Measurements from ENCODE around the gene FAM229A.
"Not testable (repeated sequence)": the region's sequence is repeated elsewhere in the genome, so short reads cannot be mapped to it uniquely, and the experiment has no call there.

FAM229A gene

DNA sequence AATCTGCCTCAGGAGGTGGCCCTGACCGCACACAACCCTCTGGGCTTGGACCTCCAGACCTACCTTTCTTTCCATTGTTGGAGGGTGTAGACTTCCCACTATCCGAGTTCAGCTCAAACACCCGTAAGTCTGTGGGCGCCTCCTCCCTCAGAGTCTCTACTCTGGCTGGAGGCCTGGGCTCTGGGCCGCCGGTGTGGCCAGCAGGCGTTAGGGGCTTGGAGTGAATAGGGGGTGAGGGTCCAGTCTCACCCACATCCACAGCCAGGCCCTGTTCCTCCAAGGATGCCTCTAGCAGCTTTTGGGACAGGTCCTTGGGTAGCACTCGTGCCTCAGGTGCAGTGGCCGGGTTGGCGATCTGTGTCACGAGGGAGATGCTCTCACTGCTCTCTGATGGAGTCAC is 13.9 kb upstream of the FAM229A start:
- no peak for DNase-seq

DNA sequence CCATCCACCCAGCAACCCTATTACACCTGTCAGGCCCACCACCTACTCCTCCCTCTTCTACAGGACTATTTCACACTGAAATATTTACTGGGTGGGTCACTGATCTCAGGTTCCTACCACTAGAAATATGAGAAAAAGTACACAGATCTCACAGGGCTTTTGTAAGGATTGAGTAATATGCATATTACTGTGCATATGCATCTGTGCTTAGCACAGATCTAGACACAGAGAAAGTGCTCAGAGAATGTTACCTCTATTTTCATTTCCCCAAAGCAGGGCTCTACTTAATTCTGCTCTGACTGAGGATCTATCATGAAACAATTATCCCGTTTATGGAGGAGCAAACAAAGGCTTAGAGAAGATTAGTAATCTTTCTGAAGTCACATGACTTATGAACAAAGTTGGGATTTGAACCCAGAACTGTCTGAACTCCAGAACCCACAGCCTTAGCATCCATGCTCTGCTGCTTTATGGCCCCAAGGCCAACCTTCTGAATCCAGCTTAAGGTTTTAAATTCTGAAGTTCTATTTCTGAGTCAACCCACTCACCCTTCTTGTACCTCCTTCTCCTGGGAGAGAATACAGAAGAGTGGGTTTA is 11.8 kb upstream of the FAM229A start:
- DNase-seq = no peak

DNA sequence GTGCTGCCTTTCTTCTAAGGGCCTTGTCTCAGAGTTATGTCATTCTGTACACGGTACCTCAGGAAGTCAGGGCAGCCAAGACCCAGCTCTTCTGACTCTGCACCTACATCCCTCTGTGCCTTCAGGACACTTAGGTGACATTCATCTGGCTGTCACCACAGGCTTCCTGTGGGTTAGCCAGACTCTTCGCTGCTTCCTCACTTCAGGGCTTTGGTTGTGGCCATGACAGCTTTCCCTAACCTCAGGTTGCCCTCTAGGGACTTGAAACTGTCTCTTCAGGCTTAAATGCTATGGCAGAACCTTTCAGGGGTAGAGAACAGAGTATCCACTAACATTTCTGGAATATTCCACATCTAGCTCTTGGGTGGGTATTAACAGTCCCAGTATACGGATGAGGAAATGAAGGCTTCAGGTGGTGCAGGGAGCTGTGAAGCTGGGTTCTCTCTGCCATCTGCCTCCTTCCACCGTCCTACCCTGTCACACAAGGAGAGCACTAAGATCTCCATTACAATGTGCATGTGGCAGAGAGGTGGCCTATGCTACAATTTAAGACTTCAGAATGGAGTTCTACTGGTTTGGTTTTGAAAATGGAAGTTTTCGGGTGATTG is 10.0 kb upstream of the FAM229A start:
- peak in 1 of 4 experiments; percentile 19 for DNase-seq

DNA sequence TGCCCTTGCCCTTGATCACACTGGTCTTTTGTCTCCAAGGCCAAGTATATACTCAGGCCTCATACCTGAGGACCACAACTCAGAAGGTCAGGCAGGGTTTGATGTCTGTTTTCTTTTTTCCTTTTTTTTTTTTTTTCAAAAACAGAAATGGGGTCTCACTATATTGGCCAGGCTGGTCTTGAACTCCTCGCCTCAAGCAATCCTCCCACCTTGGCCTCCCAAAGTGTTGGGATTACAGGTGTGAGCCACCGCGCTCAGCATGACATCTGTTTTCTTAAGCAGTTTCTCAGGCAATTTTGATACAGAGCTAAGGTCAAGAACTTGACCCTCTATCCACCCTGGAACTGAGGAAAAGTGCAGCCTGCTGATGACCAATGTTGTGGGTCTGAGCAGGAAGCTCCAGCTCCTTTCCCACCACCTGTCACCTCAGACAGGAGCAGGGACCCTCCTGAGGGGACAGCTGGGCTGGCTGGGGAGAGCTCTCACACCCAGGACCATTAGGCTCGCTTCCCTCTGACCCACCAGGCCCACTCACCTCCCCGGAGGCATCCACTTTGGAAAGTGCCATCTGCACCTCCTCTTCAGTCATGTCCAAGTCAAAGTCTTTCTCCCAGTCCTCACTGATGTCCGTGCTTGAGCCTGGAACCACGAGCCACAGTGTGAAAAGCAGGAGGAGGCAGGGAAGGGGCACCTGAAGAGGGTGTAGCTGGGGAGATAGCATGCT is 5.8 kb upstream of the FAM229A start:
- DNase-seq = no peak

DNA sequence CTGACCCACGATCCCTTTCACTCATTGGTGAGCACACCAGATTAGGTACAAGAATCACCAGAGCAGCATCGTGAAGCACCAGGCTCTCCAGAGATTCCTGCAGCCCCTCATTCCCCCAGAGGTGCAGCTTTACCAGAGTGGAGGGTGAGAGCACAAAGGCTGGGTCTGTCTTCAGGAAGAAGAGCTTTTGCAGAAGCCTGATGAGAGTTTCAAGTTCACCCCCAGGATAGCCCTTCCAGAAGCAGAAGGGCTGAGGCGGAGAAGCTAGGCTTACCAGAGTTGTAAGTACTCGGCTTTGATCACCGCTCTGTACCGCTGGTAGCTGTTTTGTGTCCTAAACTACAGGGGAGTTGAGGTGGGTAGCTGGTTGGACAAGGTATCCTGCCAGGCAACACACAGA is 3.2 kb upstream of the FAM229A start:
- no peak for DNase-seq

DNA sequence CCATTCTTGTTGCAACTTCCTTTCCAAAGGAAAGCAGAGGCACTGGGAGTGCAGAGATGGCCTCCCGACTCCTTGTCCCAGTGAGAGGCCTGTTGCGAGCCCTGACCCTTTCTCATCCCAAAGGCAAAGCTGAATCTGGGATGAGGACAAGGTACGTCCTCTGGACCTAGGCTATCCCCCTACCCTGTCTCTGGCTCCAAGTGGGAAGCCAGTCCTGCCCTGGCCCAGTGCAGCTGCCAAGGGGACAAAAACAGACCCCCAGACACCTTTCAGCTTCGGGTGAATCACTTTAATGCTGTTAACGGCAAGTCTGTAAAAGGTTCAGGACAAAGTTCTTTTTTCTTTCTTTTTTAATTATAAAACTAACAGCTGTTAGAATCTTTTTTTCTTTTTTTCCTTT is 2.6 kb upstream of the FAM229A start:
- DNase-seq = no peak

DNA sequence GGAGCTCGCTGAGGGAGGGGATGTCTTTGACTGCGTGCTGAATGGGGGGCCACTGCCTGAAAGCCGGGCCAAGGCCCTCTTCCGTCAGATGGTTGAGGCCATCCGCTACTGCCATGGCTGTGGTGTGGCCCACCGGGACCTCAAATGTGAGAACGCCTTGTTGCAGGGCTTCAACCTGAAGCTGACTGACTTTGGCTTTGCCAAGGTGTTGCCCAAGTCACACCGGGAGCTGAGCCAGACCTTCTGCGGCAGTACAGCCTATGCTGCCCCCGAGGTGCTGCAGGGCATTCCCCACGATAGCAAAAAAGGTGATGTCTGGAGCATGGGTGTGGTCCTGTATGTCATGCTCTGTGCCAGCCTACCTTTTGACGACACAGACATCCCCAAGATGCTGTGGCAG is 1.4 kb upstream of the FAM229A start:
- no peak for DNase-seq

DNA sequence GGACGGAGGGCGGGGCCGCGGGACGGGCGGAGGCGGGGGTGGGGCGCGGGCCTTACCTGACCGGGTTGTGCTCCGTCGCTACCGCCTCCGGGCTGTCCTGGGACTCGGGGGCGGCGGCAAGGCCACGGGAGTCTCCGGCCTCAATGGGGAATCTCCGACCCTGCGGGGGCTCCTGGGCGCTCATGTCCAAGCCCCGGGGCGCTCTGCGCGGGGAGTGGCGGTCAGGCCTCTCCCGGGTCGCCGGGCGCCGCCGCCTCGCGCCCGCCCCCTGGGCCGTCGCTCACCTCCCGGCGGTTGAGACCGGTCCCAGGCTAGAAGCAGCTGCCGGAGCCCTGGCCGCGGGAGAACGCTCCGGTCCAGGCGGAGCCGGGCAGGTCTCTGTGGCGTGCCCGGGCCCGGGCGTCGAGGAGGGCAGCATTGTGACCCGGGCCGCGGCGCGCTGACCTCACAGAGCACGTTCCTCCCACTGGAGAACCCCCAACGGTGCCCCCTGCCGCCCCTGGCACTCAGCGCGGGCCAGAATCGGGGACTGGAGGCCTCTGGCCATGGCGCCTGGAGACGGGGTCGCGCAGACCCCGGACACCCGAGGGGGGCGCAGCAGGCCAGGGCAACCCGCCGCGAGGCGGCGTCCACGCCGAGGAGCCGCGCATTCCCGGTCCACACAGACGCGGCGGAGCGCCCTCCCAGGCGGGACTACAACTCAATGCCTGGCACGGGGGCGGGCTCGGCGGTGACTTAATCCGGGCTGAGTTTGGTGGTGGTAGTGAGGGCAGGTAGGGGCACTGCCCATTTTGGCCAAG is 411 bp downstream of the FAM229A start:
- DNase-seq = peak in 1 of 4 experiments; percentile 8

DNA sequence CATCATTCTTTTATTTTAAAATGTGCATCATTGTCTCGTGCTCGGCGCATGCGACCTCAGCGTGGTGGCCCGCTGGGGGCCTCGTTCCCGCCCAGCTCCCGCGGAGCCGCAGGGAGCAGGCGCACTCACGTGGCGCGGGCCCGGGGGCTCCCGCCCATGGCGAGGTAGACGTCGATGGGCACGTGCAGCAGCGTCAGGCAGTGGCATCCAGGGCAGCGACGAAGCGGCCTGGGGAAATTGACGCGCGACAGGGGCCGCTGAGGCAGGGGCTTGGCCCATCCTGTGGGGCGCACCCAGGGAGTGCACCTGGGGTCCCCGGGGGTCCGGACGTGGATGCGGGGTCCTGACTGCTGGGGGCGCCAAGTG is 994 bp downstream of the FAM229A start:
- no peak for DNase-seq

DNA sequence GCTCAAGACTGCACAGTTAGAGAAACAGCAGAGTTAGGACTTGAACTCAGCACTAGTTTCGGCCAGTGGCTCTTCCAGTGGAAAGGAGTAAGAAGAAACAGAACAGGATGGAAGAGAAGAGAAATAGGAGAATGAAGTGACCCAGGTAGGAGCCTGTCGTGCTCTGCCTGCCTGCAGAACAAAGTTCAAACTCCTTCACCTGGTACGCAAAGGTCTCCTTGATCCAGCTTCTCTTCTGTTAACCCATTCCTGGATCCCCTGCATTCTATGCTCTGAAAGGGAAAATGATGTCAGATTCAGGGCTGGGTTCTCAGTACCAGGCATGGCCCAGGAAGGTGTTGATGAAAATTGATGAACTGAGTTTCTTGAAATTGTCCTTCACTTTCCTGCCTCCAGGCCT is 3.9 kb downstream of the FAM229A start:
- DNase-seq = no peak

DNA sequence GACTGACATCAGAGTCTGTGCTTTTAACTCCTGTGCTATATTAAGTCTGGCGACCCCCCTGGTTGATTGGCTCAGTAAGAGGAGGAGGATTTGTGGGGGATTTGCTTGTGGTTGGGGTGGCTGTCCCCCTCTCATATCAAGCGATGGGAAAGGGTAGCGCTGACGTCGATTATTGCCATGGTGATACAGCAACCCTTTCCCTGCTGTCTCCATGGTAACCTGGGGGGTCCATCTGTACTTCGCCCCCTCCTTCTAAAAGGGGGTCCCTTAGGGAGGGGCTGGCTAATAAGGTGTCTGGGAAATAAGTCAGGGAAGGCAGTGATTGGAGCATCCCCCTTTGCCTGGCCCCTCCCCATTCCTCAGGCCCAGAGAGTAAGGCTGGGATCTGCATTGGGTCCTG is 4.7 kb downstream of the FAM229A start:
- DNase-seq = no peak

DNA sequence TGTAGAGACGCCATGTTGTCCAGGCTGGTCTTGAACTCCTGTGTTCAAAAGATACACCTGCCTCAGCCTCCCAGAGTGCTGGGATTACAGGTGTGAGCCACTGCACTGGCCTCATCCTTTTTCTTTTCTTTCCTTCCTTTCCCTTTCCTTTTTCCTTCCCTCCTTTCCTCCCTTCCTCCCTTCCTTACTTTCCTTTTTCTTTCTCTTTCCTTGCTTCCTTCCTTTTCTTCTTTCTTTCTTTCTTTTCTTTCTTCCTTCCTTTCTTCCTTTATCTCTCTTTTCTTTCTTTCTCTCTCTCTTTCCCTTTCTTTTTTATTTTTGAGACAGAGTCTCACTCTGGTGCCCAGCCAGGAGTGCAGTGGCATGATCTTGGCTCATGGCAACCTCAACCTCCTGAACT is 5.8 kb downstream of the FAM229A start:
- DNase-seq = no peak

DNA sequence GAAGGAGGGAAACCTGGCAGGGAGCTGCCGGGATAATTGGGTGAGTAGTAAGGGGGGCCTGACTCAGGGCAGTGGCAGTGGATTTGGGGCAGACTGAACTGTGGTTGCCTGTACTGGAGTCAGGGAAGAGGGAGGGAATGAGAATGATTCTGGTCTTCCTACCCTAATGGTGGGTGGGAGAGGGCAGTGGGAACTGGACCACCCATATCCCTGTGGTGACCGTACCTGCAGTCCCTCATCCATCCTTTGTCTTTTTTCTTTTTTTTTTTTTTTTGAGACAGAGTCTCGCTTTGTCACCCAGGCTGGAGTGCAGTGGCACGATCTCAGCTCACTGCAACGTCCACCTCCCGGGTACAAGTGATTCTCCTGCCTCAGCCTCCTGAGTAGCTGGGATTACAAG is 6.5 kb downstream of the FAM229A start:
- DNase-seq = not testable (repeated sequence)

DNA sequence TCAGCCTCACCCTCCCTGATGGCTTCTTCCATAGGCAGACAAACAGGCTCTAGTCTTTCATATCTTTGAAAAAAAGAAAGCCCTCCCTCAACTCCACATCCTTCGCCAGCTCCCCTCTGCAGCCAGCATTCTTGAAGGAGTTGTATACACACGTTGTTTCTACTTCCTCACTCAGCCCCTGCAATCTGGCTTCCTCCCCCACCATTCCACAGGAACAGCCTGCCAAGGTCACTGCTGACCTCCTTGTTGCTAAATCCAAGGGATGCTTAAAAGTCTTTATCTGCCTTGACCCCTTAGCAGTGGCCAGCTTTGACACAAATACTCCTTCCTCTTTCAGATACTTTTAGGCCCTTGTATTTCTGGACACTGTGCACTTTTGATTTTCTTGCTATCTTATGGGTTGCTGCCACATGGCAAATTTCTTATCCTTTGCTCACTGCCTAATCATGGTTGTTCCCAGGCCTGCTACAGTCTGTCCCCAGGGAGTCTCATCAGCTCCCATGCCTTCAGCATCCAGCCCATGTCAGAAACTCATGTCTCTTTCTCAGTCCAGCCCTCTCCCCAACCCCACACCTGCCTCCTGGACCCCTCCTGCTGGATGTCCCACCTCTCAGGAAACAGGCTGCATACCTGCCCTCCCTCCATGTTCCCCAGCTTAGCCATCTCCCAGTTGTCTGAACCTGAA is 8.3 kb downstream of the FAM229A start:
- DNase-seq = no peak

DNA sequence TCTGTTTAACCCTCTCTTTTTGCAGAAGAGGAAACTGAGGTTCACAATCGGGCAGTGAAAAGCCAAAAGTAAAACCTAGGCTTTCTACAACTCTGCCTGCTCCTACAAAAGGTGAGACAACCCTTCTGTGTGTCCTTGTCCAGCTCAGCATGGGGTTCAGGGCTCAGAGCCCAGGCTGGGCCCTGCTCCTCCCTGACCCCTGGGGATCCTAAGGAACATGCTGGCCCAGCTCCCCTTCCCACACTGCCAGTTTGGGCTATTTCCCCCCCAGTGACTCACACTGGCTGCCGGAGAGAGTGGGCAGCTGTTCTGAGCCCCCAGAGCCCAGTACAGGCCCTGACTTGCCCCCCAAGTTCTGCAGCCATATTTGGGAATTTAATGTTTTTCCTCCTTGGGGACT is 8.9 kb downstream of the FAM229A start:
- DNase-seq = no peak

DNA sequence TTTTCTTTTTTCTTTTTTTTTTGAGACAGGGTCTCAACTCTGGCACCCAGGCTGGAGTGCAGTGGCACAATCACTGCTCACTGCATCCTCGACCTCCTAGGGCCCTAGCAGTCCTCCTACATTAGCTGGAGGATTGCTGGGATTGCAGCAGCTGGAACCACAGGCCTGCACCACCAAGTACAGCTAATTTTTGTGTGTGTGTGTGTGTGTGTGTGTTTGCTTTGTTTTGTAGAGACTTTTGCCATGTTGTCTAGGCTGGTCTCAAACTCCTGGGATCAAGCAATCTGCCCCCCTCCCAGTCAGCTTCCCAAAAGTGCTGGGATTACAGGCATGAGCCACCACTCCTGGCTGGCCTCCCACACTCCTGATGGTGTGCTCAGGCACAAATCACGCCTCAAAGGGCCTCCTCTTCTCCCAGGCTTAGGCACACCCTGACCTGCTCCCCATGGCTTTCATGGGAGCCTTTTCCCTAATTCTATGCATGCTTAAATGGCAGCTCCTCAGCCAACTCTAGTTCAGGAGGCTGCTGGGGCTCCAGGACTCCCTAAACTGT is 9.4 kb downstream of the FAM229A start:
- DNase-seq = no peak

DNA sequence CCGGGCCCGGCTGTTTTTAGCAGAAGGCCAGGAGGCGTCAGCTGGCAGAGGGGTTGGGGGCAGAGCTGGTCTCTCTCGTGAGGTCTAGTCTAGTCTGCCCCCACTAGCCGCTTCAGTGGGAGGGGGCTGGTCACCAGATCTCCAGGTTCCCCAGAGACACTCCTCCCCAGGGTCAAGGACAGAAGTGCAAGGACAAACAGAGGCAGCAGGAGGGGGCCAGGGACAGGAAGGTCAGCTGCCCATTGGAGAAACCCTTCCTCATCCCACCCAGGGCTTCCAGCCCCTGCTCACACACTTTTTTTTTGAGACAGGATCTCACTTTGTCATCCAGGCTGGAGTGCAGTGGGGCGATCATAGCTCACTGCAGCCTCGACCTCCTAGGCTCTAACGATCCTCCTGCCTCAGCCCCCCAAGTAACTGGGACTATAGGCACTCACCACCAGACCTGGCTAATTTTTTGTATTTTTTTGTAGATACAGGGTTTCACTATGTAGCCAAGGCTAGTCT is 10.0 kb downstream of the FAM229A start:
- DNase-seq = no peak

DNA sequence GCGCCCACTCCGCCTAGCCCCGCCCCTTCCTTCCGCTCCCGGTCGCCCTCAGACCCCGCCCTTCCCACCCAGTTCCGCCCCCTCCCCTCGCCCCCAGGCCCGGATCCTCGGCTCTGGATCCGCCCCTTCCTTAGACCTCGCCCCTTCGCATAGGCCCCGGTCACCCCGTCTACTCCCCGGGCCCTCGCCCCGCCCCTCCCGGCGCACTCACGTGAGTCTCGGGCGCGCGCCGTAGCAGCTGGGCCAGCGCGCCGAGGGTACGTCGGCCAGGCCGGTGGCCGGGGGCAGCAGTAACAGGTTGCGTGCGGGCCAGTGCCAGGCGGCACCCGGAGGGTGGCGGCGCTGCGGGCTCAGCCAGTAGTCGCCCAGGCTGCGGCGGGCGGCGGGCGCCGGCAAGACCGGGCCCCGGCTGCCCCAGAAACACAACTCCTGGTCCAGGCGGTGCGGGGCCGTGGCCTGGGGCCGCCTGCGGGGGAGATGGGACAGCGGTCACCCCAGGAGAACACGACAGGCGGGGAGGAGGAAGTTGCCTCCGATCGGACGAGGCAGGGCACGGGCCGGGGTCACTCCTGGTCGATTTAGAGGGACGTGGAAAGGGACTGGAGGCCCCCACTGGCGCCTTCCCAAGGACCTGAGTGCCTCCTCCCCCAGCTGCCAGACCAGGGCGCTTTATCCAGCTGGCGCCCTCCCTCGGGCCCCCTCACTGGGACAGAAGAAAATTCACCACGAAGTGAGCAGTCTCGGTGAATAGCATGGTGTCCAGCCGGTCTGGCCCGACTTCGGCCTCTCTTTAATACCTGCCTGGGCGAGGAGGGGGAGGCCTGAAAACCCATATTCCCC is 10.7 kb downstream of the FAM229A start:
- peak; percentile 81 to 91 (median 86) for DNase-seq

DNA sequence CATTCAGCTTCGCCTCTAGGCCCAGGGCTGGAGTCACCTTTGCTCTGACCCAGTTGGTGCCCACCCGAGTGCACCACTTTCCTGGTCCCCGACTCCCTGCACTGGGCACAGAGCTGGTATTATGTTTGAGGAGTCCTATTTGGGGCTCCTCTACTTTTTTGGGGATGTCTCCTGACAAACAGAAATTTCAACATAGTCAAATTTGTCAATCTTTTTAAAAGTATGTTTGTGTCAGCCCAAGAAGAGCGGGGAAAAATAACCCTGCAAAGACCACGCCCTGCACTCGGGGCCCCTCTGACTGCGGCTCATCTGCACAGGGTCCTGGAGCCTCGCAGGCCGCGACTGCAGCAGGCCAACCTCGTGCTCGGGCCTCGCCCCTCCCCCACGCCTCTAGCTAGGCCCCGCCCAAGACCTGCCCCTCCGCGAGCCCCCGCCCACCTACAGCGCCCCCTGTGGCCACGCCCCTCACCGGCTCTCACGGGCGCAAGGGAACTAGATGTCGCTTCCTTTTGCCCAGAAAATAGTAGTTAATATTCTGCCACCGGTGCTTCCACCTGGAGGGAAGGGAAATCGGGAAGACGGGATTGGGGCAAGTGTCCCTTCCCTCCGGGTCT is 11.4 kb downstream of the FAM229A start:
- peak; percentile 77 to 85 (median 83) for DNase-seq

DNA sequence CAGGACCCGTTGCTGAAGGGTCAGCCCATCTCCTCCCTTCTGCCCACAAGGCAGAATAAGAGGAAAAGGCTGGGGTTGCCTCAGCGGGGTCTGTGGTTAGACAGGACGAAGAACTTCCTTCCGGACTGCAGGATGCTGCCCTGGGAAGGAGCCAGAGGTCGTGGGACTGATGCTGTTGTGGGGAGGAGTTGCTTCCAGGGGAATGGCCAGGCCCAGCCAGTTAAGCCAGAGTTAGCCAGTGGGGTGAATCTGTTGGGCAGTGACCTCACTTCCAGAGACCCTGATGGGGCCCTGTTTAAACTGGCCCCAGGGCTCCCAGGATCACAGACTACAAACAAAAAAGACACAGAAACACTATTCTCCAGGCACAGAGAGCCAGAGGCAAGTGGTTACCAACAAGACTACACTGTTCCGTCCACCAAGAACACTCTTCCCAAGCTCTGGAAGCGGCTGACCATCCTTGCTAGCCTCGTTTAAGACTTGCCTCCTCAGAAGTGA is 13.0 kb downstream of the FAM229A start:
- DNase-seq = no peak
